H1 (cell line): ENCODE measurements around the gene GTPBP1.

Experiments
- BCL11A ChIP-seq, 2 experiments: IDR thresholded peaks; one replicate each; pipeline ENCODE4 v1.6.1; 2011; ENCODE audit warnings: low read depth in 2 of 2, low read length in 2 of 2, mild to moderate bottlenecking in 2 of 2
- CEBPB ChIP-seq: IDR thresholded peaks from 2 replicates; pipeline ENCODE4 v1.6.1; 2012; ENCODE audit warnings: low read depth, low read length
- CHD1 ChIP-seq: IDR thresholded peaks from 2 replicates; pipeline ENCODE4 v1.6.1; 2012; ENCODE audit warnings: low read depth, low read length, improper control_type of control experiment
- EGR1 ChIP-seq: IDR thresholded peaks from 2 replicates; pipeline ENCODE4 v1.6.1; 2011; ENCODE audit warnings: low read depth, low read length, borderline replicate concordance
- EP300 ChIP-seq, 2 experiments: IDR thresholded peaks; 1 replicate in 1 of 2; 2 replicates in 1 of 2; pipeline ENCODE4 v1.6.1; 2011 to 2012; ENCODE audit warnings: low read depth in 2 of 2, low read length in 2 of 2, mild to moderate bottlenecking in 2 of 2, borderline replicate concordance in 1 of 2, inconsistent platforms in 1 of 2, moderate library complexity in 1 of 2
- HDAC2 ChIP-seq, 2 experiments: fragments of 300-600 bp in 1 of 2; sonication (generic) in 1 of 2; IDR thresholded peaks; 2 replicates each; pipeline ENCODE4 v1.6.1; 2011 to 2012; ENCODE audit warnings: low read depth in 2 of 2, low read length in 2 of 2, mild to moderate bottlenecking in 2 of 2, moderate library complexity in 2 of 2, borderline replicate concordance in 1 of 2, inconsistent platforms in 1 of 2
- PHF8 ChIP-seq: fragments of 200-600 bp; sonication (generic); conservative IDR thresholded peaks from 2 replicates; pipeline ENCODE4 v1.7.1; 2012; ENCODE audit warnings: low read depth, mild to moderate bottlenecking, inconsistent platforms, low read length, moderate library complexity
- POLR2A ChIP-seq, 2 experiments: IDR thresholded peaks; 1 replicate in 1 of 2; 2 replicates in 1 of 2; pipeline ENCODE4 v1.6.1; 2011; ENCODE audit warnings: low read depth in 2 of 2, low read length in 2 of 2, mild to moderate bottlenecking in 2 of 2; ENCODE audit errors: control extremely low read depth in 1 of 2
- RFX5 ChIP-seq: IDR thresholded peaks from 2 replicates; pipeline ENCODE4 v1.6.1; 2011; ENCODE audit warnings: low read depth, low read length, improper control_type of control experiment, borderline replicate concordance
- SIN3A ChIP-seq, 2 experiments: IDR thresholded peaks in 1 of 2; conservative IDR thresholded peaks in 1 of 2; 2 replicates each; pipeline ENCODE4 v1.6.1; 2011 to 2012; ENCODE audit warnings: low read length in 2 of 2, improper control_type of control experiment in 1 of 2, low read depth in 1 of 2, mild to moderate bottlenecking in 1 of 2
- TF ChIP-seq, protein P1 (sequence below), 3 experiments: IDR thresholded peaks; 1 replicate in 2 of 3; 2 replicates in 1 of 3; pipeline versions ENCODE4 v1.5.1 to v1.6.1; 2011; ENCODE audit warnings: low read length in 3 of 3, mild to moderate bottlenecking in 3 of 3, inconsistent platforms in 2 of 3, low read depth in 1 of 3, moderate library complexity in 1 of 3; ENCODE audit not compliant: insufficient read depth in 1 of 3; ENCODE audit errors: control extremely low read depth in 1 of 3
- TF ChIP-seq, protein P2 (sequence below): IDR thresholded peaks from 2 replicates; pipeline ENCODE4 v1.6.1; 2011; ENCODE audit warnings: low read depth, mild to moderate bottlenecking, low read length; ENCODE audit not compliant: insufficient read depth

GRCh38 chr22:38707346-38707745 is 1.6 kb downstream of the GTPBP1 start:
- TF ChIP-seq HDAC2 (IDR thresholded peaks at IDR 0.05; ENCODE audit: borderline replicate concordance in 1 of 2, low read depth in 2 of 2, low read length in 2 of 2) (no peak), RFX5 (no peak), CHD1 (no peak), SIN3A (conservative IDR thresholded peaks at IDR 0.05 in 1 of 2, IDR thresholded peaks at IDR 0.05 in 1 of 2; ENCODE audit: low read depth in 1 of 2, low read length in 2 of 2) (no peak), PHF8 (no peak), EGR1 (no peak), CEBPB (no peak), BCL11A (IDR thresholded peaks at IDR 0.05; ENCODE audit: low read depth in 2 of 2, low read length in 2 of 2) (no peak), POLR2A (IDR thresholded peaks at IDR 0.05; ENCODE audit: control extremely low read depth in 1 of 2, low read depth in 2 of 2, low read length in 2 of 2) (no peak), EP300 (IDR thresholded peaks at IDR 0.05; ENCODE audit: borderline replicate concordance in 1 of 2, low read depth in 2 of 2, low read length in 2 of 2) (no peak)
- TF ChIP-seq, protein P1, sequence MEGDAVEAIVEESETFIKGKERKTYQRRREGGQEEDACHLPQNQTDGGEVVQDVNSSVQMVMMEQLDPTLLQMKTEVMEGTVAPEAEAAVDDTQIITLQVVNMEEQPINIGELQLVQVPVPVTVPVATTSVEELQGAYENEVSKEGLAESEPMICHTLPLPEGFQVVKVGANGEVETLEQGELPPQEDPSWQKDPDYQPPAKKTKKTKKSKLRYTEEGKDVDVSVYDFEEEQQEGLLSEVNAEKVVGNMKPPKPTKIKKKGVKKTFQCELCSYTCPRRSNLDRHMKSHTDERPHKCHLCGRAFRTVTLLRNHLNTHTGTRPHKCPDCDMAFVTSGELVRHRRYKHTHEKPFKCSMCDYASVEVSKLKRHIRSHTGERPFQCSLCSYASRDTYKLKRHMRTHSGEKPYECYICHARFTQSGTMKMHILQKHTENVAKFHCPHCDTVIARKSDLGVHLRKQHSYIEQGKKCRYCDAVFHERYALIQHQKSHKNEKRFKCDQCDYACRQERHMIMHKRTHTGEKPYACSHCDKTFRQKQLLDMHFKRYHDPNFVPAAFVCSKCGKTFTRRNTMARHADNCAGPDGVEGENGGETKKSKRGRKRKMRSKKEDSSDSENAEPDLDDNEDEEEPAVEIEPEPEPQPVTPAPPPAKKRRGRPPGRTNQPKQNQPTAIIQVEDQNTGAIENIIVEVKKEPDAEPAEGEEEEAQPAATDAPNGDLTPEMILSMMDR (IDR thresholded peaks at IDR 0.05; ENCODE audit: control extremely low read depth in 1 of 3, insufficient read depth in 1 of 3, low read depth in 1 of 3, low read length in 3 of 3) = no peak
- TF ChIP-seq, protein P2, sequence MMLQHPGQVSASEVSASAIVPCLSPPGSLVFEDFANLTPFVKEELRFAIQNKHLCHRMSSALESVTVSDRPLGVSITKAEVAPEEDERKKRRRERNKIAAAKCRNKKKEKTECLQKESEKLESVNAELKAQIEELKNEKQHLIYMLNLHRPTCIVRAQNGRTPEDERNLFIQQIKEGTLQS = no peak
